Mononuclear cell (primary cell): Measurements from ENCODE around the gene CFDP1. TPM values are rescaled to one million over a fixed set of nuclear protein-coding genes. Genes with fewer than 3 reads are reported as not detected.
"Not testable (repeated sequence)": the region's sequence is repeated elsewhere in the genome, so short reads cannot be mapped to it uniquely, and the experiment has no call there.

ENCODE experiments used
- H3K27me3 ChIP-seq: 2 replicates; pipeline ENCODE4 v1.6.0; 2011; ENCODE audit warnings: low read length, control low read depth; ENCODE audit not compliant: insufficient read depth
- H3K4me1 ChIP-seq: 2 replicates; pipeline ENCODE4 v1.5.1; 2011; ENCODE audit warnings: mild to moderate bottlenecking, low read length, control low read depth; ENCODE audit not compliant: insufficient read depth
- H3K4me3 ChIP-seq: 2 replicates; pipeline ENCODE4 v1.5.1; 2011; ENCODE audit warnings: mild to moderate bottlenecking, low read length, moderate library complexity
- H3K9me3 ChIP-seq: 2 replicates; pipeline ENCODE4 v1.5.1; 2011; ENCODE audit warnings: low read depth, mild to moderate bottlenecking, control low read depth, low read length
- total RNA-seq: library from RNA; depleted of rRNA; stranded (reverse); fragments of >200 nt; gene quantifications from one replicate; pipeline ENCODE4 v1.2.3, GENCODE V29; 2012

The CFDP1 gene
- total RNA-seq, 1 donor, result 23.3 TPM

DNA sequence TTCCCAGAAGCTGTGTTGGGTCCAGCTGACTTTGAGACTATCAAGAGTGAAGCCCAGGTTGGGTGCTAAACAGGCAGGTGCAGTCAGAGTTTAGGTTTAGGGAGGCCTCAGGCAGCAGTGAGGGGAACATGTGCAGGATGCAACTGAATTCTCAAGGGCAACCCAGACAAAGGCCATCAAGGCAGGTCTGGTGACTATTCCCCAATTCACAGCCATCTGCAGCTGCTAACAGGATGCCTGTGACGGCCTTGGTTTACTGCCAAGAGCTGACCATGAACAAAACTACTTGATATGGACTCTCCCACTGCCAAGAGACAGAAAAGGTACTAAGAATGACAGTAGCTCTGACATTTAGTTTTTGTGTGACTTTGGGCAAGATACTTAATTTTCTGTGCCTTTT lies 136.7 kb downstream of the CFDP1 start:
- H3K4me3 ChIP-seq, result no peak overlapping the region
- H3K27me3 ChIP-seq, result no peaks in the 10 kb centered on the region
- no peaks in the 10 kb centered on the region for H3K9me3 ChIP-seq
- H3K4me1 ChIP-seq, result no peaks in the 10 kb centered on the region

DNA sequence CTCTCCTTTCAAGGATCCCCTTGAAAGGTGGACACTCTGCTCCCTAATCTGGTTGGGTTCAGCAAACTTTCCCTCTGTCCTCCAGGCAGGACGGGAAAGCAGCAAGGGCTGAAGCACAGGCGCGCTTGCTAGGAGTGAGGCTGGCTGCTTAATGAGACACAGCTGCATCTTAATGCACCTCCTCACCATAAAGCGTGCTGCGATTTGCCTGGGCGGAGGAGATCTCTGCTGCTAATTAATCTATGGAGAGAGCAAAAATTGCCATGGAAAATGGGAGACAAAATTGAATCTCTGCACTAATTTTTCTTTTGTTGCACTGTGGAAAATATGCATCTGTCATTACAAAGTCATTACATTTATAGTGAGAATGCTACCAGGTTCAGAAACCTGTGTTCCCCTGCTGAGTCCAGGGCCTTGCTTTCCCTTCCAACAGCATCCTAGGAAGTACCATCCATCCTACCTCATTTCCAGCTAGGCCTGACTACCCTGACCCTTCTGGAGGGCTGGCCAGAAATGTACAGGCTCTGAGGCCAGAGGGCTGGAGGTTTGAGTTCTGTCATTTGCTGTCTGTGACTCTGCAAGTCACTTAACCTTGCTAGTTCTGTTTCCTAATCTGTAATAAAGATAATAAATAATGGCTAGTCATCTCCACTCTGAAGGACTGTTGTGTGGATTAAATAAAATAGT lies 138.4 kb downstream of the CFDP1 start:
- no peak overlapping the region for H3K4me3 ChIP-seq
- H3K4me1 ChIP-seq, result no peaks in the 10 kb centered on the region
- H3K9me3 ChIP-seq, result no peaks in the 10 kb centered on the region
- H3K27me3 ChIP-seq, result no peaks in the 10 kb centered on the region

DNA sequence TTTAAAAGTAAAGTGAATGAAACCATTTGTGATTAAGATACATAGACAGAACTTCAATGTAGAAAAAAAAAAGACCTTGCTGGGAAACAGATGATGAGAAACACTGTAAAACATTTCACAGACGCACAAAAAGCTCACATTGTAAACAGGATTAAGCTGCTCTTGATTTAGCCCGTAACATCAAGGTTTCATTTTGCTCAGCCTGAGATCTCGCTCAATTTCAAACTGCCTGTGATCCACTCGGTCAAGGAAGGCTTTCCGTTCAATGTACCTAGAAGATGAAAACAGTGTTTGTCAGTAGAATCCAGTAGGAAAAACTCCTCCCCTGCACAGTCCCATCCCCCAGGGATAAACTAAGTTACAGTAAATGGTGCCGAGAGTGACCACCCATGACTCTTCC lies 139.5 kb downstream of the CFDP1 start:
- Histone ChIP-seq H3K4me3 (no peak overlapping the region), H3K27me3 (no peaks in the 10 kb centered on the region), H3K9me3 (no peaks in the 10 kb centered on the region), H3K4me1 (peaks cover 5% of the 10 kb centered on the region)

DNA sequence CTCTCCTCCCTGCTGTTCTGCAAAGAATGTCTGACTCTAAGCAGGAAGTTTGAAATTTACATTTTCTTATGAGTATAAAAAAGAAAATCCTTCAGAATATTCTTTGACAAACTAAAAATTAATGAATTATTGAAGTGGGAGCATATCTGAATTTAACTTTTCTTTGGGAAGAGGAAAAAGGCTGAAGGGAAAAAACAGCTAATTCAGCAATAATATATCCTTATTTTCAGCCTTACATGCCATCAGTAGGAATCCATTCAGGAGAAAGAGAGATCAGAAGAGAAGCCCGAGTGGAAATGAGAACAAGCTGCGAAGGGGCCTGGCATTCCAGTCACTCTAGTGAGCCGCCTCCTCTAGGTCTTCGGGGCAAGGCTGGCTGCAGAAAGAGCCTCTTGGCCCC lies 140.1 kb downstream of the CFDP1 start:
- H3K27me3 ChIP-seq, result no peaks in the 10 kb centered on the region
- H3K9me3 ChIP-seq, result no peaks in the 10 kb centered on the region
- no peak overlapping the region for H3K4me3 ChIP-seq
- peaks cover 11% of the 10 kb centered on the region for H3K4me1 ChIP-seq

DNA sequence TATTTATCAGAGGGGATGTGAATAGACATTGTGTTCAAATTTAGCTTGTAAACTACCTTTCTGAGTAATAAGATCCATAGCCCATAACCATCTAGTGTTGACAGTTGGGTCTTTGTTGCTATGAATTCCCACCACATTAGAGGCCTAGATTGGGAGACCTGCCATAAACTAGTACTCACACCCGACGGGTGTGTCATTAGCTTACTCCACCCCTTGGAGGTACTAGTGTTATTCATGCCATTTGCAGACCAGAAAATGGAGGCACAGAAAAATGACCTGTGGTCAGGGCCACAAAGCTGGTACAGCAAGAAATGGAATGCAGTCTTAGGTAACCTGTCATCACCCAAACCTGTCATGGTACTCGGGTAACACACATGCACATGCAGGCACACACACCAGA lies 140.6 kb downstream of the CFDP1 start:
- peaks cover 2% of the 10 kb centered on the region for H3K27me3 ChIP-seq
- H3K4me3 ChIP-seq, result no peak overlapping the region
- H3K9me3 ChIP-seq, result no peaks in the 10 kb centered on the region
- H3K4me1 ChIP-seq, result peaks cover 16% of the 10 kb centered on the region

DNA sequence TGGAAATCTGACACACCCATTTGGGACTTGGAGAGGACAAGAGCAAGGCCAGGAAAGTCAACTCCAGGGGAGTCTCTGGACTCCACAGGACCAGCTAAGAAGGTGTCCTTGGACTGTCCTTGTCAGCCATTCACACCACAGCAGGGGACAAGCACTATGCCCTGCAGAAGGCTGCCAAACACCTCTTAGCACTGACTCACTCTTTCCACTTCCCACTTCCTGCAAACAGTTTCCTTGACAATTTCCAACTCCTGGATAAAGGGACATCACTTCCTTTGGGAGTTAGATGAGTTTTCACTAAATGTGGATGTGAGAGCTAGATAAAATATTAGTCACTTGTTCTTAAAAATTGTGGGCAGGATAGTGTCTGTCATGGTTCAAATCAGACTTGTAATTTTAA lies 144.1 kb downstream of the CFDP1 start:
- Histone ChIP-seq H3K27me3 (peaks cover 2% of the 10 kb centered on the region), H3K9me3 (no peaks in the 10 kb centered on the region), H3K4me3 (no peak overlapping the region), H3K4me1 (peaks cover 16% of the 10 kb centered on the region)

DNA sequence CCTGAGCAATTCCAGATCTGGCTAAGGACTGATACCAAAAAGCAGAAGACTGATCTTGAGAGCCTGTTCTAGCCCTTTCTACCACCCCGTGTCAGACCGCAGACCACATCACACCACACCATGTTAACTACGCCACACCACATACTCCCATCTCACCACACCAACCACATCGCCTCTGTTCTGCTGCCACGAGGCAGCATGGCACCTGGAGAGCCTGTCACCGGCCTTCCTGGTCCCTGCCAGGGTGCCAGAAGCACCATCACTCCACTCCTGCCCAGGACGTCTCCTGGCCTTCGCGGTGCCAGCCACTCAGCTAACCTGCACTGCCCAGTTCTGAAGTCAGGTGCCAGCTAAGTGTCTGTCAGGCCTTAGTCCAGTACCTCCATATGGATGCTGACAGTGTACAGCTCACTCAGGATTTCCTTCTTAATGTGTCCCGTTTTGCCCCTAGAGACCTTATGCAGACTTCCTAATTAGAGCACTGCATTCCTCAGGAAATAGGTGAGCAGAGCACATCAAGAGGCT lies 144.6 kb downstream of the CFDP1 start:
- H3K27me3 ChIP-seq, result peaks cover 2% of the 10 kb centered on the region
- H3K4me3 ChIP-seq, result no peak overlapping the region
- H3K4me1 ChIP-seq, result peaks cover 16% of the 10 kb centered on the region
- H3K9me3 ChIP-seq, result no peaks in the 10 kb centered on the region

DNA sequence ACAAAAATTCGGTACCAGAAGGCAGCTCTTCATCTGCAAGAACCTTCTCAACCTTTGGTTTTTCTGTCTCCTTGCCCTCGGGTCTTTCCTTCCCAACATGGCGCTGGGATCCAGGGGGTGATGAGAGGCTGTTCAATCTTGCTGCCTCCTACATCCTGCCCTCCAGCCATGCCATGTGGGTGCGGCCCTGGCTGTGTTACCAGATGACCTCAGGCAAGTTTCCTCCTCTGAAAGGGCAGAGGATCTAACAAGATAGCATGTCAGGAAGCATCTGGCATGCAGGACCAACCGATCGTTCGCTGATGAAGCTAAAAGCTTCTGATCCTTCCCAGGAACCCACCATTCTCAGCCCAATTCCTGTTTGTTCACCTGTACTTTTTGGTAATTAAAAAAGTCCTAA lies 145.1 kb downstream of the CFDP1 start:
- Histone ChIP-seq H3K9me3 (no peaks in the 10 kb centered on the region), H3K27me3 (peaks cover 2% of the 10 kb centered on the region), H3K4me3 (no peak overlapping the region), H3K4me1 (peaks cover 16% of the 10 kb centered on the region)

DNA sequence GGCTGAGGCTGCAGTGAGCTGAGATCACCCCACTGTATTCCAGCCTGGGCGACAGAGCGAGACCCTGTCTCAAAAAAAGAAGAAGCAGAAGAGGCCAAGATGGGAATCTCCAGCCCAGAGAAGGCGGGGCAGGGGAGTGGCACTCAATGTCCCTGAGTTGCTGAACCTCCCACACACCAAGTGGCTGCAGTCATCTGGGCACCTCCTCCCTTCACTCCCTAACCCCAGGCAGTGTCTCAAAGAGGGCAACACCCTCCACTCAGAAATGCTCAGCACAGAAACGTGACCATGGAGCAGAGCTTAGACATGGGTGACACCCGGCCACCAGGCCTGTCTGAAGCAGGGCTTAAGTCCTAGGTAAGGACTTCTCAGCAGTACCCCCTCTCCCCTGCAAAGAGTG lies 145.6 kb downstream of the CFDP1 start:
- Histone ChIP-seq H3K4me1 (peaks cover 16% of the 10 kb centered on the region), H3K27me3 (peaks cover 2% of the 10 kb centered on the region), H3K4me3 (no peak overlapping the region), H3K9me3 (no peaks in the 10 kb centered on the region)

DNA sequence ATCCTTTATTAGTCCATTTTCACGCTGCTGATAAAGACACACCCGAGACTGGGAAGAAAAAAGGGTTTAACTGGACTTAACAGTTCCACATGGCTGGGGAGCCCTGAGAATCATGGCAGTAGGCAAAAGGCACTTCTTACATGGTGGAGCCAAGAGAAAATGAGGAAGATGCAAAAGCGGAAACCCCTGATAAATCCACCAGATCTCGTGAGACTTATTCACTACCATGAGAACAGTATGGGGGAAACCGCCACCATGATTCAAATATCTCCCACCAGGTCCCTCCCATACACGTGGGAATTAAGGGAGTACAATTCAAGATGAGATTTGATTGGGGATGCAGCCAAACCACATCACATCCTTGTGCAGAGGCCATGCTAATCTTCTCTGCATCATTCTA lies 146.9 kb downstream of the CFDP1 start:
- H3K9me3 ChIP-seq, result no peaks in the 10 kb centered on the region
- peaks cover 16% of the 10 kb centered on the region for H3K4me1 ChIP-seq
- H3K27me3 ChIP-seq, result peaks cover 2% of the 10 kb centered on the region
- H3K4me3 ChIP-seq, result no peak overlapping the region

DNA sequence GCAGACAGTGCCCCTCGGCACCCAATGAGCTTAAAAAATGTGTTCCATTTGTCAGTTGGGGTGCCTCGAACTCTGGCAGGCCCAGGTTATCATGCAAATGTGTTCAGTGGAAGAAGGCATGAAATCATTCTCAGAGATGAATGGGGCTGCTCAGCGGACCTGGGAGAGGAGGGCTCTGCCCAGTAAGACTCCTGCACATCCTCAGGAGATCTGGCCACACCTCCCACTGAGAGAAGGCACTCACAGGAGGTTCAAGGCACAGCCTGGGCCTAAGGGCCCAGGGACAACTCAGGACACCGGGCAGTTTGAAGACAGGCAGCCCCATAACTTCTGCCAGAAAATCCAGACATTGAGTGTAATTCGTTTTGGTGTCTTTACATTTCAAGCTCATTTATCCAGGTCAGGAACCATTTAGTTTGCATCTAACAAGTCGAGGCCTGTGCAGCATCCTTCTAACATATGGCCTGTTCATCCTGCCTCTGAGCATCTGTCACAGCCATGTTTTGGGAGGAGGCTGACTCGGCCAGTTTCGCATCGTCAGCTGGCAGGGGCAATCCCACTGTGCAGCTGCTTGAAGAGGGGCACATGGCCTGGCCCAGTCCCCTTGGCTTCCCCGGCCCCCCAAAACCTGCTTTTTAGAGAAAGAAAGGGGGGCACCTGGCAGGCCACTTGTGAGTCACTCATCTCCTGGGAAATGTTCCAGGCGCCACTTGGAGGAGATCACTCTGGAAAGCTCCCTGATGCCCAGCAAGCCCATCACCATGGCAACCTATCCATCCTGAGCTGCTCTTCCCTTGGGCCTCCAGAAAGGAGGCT lies 150.6 kb downstream of the CFDP1 start:
- Histone ChIP-seq H3K4me1 (no peaks in the 10 kb centered on the region), H3K9me3 (no peaks in the 10 kb centered on the region), H3K27me3 (peaks cover 5% of the 10 kb centered on the region), H3K4me3 (no peak overlapping the region)

DNA sequence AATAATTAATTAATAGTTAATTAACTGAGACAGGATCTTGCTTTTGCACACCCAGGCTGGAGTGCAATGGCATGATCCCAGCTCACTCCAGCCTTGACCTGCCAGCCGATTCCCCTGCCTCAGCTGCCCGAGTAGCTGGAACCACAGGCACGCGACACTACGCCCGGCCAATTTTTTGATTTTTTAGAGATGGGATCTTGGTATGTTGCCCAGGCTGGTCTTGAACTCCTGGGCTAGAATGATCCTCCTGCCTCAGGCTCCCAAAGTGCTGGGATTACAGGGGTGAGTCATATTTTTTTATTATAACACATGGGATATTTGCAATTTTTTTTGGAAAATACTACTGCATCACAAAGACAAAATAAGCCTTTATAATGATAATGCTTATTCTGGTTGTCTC lies 151.5 kb downstream of the CFDP1 start:
- Histone ChIP-seq H3K4me3 (no peak overlapping the region), H3K4me1 (no peaks in the 10 kb centered on the region), H3K9me3 (no peaks in the 10 kb centered on the region), H3K27me3 (peaks cover 11% of the 10 kb centered on the region)

DNA sequence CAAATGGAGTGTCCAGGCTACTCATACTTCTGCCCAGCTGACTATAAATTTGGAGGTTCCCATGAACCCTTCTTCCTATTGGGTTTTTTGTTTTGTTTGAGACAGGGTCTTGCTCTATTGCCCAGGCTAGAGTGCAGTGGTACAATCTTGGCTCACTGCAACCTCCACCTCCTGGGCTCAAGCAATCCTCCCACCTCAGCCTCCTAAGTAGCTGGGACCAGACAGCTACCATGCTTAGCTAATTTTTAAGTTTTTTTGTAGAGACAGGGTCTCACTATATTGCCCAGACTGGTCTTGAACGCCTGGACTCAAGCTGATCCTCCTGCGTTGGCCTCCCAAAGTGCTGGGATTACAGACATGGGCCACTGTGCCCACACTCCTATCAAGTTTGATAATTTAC lies 152.3 kb downstream of the CFDP1 start:
- H3K9me3 ChIP-seq, H3K4me1 ChIP-seq, H3K4me3 ChIP-seq: not testable (repeated sequence)
- H3K27me3 ChIP-seq, result peaks cover 11% of the 10 kb centered on the region

DNA sequence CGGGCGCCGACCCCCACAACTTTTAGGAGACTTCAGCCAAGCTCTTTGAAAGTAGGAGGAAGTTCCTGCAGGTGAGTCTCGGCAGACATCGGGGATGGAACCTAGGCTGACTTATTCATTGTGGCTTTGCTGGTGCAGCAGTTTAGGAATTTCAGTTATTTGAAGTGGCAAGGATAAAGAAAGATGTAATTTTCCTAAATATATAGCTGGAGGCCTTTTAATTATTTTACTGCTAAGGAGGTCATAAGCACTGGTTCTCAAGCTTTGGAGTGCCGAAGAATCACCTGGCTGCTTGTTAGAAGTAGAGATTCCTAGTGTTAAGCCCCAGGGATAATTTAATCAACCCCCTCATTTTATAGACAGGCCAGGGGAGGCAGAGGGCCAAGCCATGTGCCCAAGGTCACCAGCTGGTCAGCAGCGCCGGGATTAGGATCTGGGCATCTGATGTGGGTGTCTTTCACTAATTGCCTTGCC lies 152.9 kb downstream of the CFDP1 start:
- H3K4me3 ChIP-seq, result no peak overlapping the region
- no peaks in the 10 kb centered on the region for H3K4me1 ChIP-seq
- H3K9me3 ChIP-seq, result no peaks in the 10 kb centered on the region
- peaks cover 12% of the 10 kb centered on the region for H3K27me3 ChIP-seq

DNA sequence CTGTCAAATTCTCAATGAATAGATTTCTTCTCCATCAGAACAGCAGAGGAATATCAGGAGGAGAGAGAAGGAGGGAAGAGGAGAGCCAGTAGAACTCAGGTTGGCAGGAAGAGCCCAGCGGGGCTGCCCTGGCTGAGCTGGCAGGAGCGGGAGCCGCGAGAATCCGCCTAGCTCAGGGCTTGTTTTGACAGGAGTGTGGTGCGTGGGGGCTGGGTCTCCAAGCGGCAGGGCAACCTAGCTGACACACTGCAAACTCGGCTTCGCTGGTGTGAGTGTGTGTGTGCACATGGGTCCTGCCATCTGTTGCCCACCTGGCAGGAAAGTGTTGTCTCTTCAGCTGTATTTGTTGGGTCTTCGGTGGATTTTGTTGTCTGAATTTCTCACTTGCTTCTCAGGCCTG lies 154.0 kb downstream of the CFDP1 start:
- Histone ChIP-seq H3K4me1 (no peaks in the 10 kb centered on the region), H3K9me3 (no peaks in the 10 kb centered on the region), H3K4me3 (no peak overlapping the region), H3K27me3 (peaks cover 15% of the 10 kb centered on the region)
